Prostate gland (tissue), 2 donors: ENCODE measurements around the gene DNM3. TPM values are rescaled to one million over a fixed set of nuclear protein-coding genes. Genes with fewer than 3 reads are reported as not detected.

ENCODE experiments used
- DNase-seq: peaks from one replicate; pipeline ENCODE4 v3.0.0-alpha.2; 2019; ENCODE audit warnings: low spot score
- H3K27ac ChIP-seq, 2 donors: fragments of 200-600 bp; sonication (generic); 2 replicates each; pipeline ENCODE4 v1.5.1; 2017 to 2019
- H3K27me3 ChIP-seq: fragments of 200-600 bp; sonication (generic); replicated peaks from 2 replicates; pipeline ENCODE4 v1.5.1; 2019; ENCODE audit not compliant: insufficient read depth
- H3K36me3 ChIP-seq, 2 donors: fragments of 200-600 bp; sonication (generic); 1 replicate in 1 of 2; 2 replicates in 1 of 2; pipeline versions ENCODE4 v1.5.1 to v1.8.1; 2017 to 2019
- H3K4me1 ChIP-seq: fragments of 200-600 bp; sonication (generic); replicated peaks from 2 replicates; pipeline ENCODE4 v1.5.1; 2019
- H3K4me3 ChIP-seq, 2 donors: fragments of 200-600 bp; sonication (generic); 2 replicates each; pipeline ENCODE4 v1.5.1; 2017 to 2019
- H3K9me3 ChIP-seq: fragments of 200-600 bp; sonication (generic); 2 replicates; pipeline ENCODE4 v1.5.1; 2017
- POLR2A ChIP-seq: fragments of 450-650 bp; IDR thresholded peaks from one replicate; pipeline ENCODE4 v1.6.1; 2016; ENCODE audit warnings: antibody characterized with exemption, mild to moderate bottlenecking
- POLR2AphosphoS5 ChIP-seq: sonication (generic); formaldehyde crosslinking; IDR thresholded peaks from one replicate; pipeline ENCODE4 v1.6.1; 2017; ENCODE audit warnings: antibody characterized with exemption
- WGBS: methylation state at CpG from one replicate; pipeline ENCODE4 v1.1.5; 2018; 5-methylcytosine and 5-hydroxymethylcytosine counted together
- intact Hi-C: fragments of 100-400 bp; cut with DNase I; formaldehyde crosslinking; loops from one replicate; pipeline ENCODE4 v1.14.2; 2022
- total RNA-seq, 2 donors: library from RNA; depleted of rRNA; stranded (reverse); fragments of >200 nt; gene quantifications; one replicate each; pipeline ENCODE4 v1.1.0, GENCODE V29; 2016
- TF ChIP-seq, protein P1 (sequence below), 4 experiments: fragments of 200-600 bp in 2 of 4; fragments of 450-650 bp in 2 of 4; sonication (generic) in 2 of 4; IDR thresholded peaks; 1 replicate in 3 of 4; 2 replicates in 1 of 4; pipeline ENCODE4 v1.5.1; 2016 to 2019; ENCODE audit warnings: antibody characterized with exemption in 4 of 4, mild to moderate bottlenecking in 2 of 4, moderate library complexity in 2 of 4

The DNM3 gene
- total RNA-seq, 2 donors from 2014 or later: 2.3 to 5.3 TPM

DNA sequence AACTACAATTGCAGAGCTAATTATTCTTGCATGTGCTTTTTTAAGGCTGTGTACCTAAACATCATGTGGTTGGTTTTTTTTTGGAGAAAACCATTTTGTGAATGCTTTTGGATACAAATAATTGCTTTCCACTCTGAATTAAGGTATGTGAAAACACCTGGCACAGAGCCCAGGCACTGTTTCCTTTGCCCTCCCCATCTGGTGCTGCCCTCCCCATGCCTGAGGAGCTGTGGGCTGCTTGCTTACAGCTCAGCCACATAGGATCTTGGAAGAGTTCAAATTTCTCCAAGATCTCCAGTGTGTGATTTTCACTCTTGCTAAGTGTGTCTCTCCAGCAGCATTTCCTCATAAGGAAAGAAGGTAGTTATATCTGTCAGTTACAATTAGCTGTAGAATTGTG is 27.8 kb downstream of the DNM3 start:
- Histone ChIP-seq H3K9me3 (no peaks in the 10 kb centered on the region), H3K4me1 (no peaks in the 10 kb centered on the region), H3K36me3 (no peaks in the 10 kb centered on the region), H3K4me3 (no peak overlapping the region), H3K27me3 (no peaks in the 10 kb centered on the region), H3K27ac (no peak overlapping the region)
- intact Hi-C loops: no loop called here
- DNase-seq: no peak
- TF ChIP-seq POLR2AphosphoS5 (no peak), POLR2A (no peak)
- TF ChIP-seq, protein P1, sequence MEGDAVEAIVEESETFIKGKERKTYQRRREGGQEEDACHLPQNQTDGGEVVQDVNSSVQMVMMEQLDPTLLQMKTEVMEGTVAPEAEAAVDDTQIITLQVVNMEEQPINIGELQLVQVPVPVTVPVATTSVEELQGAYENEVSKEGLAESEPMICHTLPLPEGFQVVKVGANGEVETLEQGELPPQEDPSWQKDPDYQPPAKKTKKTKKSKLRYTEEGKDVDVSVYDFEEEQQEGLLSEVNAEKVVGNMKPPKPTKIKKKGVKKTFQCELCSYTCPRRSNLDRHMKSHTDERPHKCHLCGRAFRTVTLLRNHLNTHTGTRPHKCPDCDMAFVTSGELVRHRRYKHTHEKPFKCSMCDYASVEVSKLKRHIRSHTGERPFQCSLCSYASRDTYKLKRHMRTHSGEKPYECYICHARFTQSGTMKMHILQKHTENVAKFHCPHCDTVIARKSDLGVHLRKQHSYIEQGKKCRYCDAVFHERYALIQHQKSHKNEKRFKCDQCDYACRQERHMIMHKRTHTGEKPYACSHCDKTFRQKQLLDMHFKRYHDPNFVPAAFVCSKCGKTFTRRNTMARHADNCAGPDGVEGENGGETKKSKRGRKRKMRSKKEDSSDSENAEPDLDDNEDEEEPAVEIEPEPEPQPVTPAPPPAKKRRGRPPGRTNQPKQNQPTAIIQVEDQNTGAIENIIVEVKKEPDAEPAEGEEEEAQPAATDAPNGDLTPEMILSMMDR (IDR thresholded peaks at IDR 0.05): no peak

DNA sequence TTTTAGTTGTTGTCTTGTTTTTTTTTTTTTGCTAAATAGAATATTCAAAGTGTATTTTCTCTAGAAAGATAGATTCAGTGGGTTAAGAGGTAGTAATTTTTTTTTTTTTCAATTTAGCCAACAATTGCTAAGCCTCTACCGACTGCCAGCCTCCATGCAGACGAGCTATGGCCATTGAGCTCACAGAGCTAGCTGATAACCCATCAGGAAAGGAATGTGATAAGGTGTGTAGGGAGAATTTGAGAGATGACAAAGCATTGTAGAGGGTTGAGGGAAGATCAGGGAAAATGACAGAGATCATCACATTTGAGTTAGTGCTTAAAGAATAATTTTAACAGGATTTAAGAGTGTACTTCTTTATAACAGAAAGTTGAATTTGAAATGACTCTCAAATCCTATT is 30.6 kb downstream of the DNM3 start:
- H3K4me3 ChIP-seq: no peak overlapping the region
- 87% methylated on average over 2 of the region's 2 CpGs for WGBS
- H3K27ac ChIP-seq: no peak overlapping the region
- TF ChIP-seq, protein P1 (IDR thresholded peaks at IDR 0.05): no peak
- TF ChIP-seq POLR2AphosphoS5: no peak
- no peak for TF ChIP-seq POLR2A
- H3K9me3 ChIP-seq: no peaks in the 10 kb centered on the region
- no peaks in the 10 kb centered on the region for H3K36me3 ChIP-seq
- H3K4me1 ChIP-seq: no peaks in the 10 kb centered on the region
- H3K27me3 ChIP-seq: no peaks in the 10 kb centered on the region
- no peak for DNase-seq
- intact Hi-C loops: no loop called here

DNA sequence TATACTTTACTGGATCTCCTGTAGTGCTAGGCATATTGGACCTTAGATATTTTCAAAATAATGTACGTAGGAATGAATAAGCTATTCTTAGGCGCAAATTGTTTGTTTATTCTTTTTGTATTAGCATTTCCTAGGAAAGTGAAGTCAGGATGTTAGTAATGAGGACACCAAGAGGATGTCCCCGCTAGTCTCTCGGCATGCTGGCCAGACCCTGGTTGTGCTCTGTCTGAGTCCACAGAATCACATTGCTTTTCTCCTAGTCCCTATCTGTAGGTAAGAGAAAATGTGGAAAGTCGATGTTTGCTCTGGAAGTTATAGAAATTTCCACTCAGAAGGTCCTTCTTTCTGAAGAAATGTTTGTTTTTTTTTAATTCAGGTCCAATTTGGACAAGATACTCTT is 31.1 kb downstream of the DNM3 start:
- Histone ChIP-seq H3K27ac (no peak overlapping the region), H3K27me3 (no peaks in the 10 kb centered on the region), H3K36me3 (no peaks in the 10 kb centered on the region), H3K4me3 (no peak overlapping the region), H3K9me3 (no peaks in the 10 kb centered on the region), H3K4me1 (no peaks in the 10 kb centered on the region)
- WGBS: 85% methylated on average over 5 of the region's 5 CpGs
- intact Hi-C loops: no loop called here
- TF ChIP-seq, protein P1 (IDR thresholded peaks at IDR 0.05): no peak
- TF ChIP-seq POLR2A (no peak), POLR2AphosphoS5 (no peak)
- DNase-seq: no peak

DNA sequence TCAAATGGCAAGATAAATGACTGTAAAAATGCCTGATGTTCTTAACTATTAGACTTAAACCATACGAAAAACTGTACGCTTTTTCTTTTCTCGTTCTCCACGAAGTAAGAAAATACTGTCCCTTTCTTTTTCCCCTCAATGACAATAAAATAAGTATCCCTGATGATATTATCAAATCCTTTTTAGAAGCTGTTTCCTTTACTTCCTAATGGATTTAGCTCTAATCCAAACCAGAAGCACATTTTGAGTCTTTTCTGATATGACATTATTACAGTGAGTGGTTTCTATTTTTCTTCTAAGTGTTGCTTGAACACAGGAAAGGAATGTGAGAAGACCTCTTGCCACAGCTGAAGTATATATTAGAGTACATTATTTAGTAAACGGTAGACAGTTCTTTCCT is 32.4 kb downstream of the DNM3 start:
- H3K36me3 ChIP-seq: no peaks in the 10 kb centered on the region
- 87% methylated on average over 5 of the region's 5 CpGs for WGBS
- TF ChIP-seq, protein P1 (IDR thresholded peaks at IDR 0.05): no peak
- TF ChIP-seq POLR2A: no peak
- no peak for TF ChIP-seq POLR2AphosphoS5
- no peaks in the 10 kb centered on the region for H3K9me3 ChIP-seq
- H3K4me1 ChIP-seq: no peaks in the 10 kb centered on the region
- no peak overlapping the region for H3K27ac ChIP-seq
- intact Hi-C loops: no loop called here
- no peaks in the 10 kb centered on the region for H3K27me3 ChIP-seq
- no peak overlapping the region for H3K4me3 ChIP-seq
- DNase-seq: no peak

DNA sequence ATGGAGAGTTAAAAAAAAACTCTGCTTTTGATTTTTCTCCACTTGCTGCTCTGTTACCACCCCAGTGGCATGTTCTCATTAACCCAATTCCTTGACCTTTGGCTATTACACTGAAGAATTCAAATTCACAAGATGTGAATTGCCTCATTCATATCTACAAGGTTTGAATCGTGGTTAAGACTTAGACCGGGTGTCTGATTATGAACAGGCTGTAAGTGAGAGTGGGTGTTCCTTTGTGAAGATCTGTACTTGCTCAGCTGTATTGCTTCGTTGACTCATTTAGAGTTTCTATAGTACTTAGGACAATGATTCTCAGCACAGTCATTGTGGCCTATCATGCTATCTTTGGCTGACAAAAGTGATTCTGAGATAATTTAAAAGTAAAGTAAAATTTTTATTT is 36.4 kb downstream of the DNM3 start:
- H3K36me3 ChIP-seq: no peaks in the 10 kb centered on the region
- no peak overlapping the region for H3K4me3 ChIP-seq
- TF ChIP-seq POLR2A: no peak
- no peak for TF ChIP-seq POLR2AphosphoS5
- TF ChIP-seq, protein P1 (IDR thresholded peaks at IDR 0.05): no peak
- no peaks in the 10 kb centered on the region for H3K9me3 ChIP-seq
- 59% methylated on average over 3 of the region's 3 CpGs for WGBS
- no peaks in the 10 kb centered on the region for H3K27me3 ChIP-seq
- H3K4me1 ChIP-seq: no peaks in the 10 kb centered on the region
- intact Hi-C loops: no loop called here
- no peak overlapping the region for H3K27ac ChIP-seq
- DNase-seq: no peak
